SK-N-SH (cell line): ENCODE measurements around the gene HOMER2. TPM values are rescaled to one million over a fixed set of nuclear protein-coding genes. Genes with fewer than 3 reads are reported as not detected.

Source experiments
- CTCF ChIA-PET: fragments of 300-600, 350-600 bp; formaldehyde crosslinking; extraction: SDS; loops from one replicate; lab custom pipeline; 2021; lab: Yijun Ruan, JAX
- POLR2A ChIA-PET: fragments of 350-600 bp; sonication (Branson Sonifier 250); formaldehyde crosslinking; extraction: SDS; loops from one replicate; lab custom pipeline; 2020; ENCODE audit warnings: antibody characterized with exemption, inconsistent platforms; lab: Yijun Ruan, JAX
- DNase-seq: peaks from one replicate; pipeline ENCODE4 v3.0.0; 2012
- H2AFZ ChIP-seq: fragments of 200-600 bp; sonication (generic); 2 replicates; pipeline ENCODE4 v1.8.1; 2016; ENCODE audit warnings: antibody characterized with exemption, mild to moderate bottlenecking, low read depth
- H3F3A ChIP-seq: fragments of 200-600 bp; sonication (generic); replicated peaks from 2 replicates; pipeline ENCODE3; 2016; ENCODE audit warnings: antibody characterized with exemption, mild to moderate bottlenecking; ENCODE audit not compliant: insufficient read depth
- H3K27ac ChIP-seq, 2 experiments: fragments of 200-500 bp in 1 of 2; fragments of 200-600 bp in 1 of 2; sonication (Bioruptor generic) in 1 of 2; sonication (generic), shearing (Covaris generic) in 1 of 2; 2 replicates each; pipeline versions ENCODE4 v1.5.1 to v1.6.1; 2014 to 2016; ENCODE audit warnings: low read depth in 2 of 2, inconsistent platforms in 1 of 2, low read length in 1 of 2, mild to moderate bottlenecking in 1 of 2, mixed read lengths in 1 of 2
- H3K27me3 ChIP-seq: fragments of 200-600 bp; sonication (generic), shearing (Covaris generic); 2 replicates; pipeline ENCODE4 v1.6.1; 2016; ENCODE audit warnings: mixed run types; ENCODE audit not compliant: insufficient read depth
- H3K36me3 ChIP-seq, 2 experiments: fragments of 200-500 bp in 1 of 2; fragments of 200-600 bp in 1 of 2; sonication (Bioruptor generic) in 1 of 2; sonication (generic) in 1 of 2; replicated peaks in 1 of 2; 2 replicates each; pipeline versions ENCODE3 to v1.5.1; 2014 to 2016; ENCODE audit warnings: low read length in 1 of 2, mild to moderate bottlenecking in 1 of 2; ENCODE audit not compliant: insufficient read depth in 2 of 2, control insufficient read depth in 1 of 2
- H3K4me1 ChIP-seq, 2 experiments: fragments of 200-500 bp in 1 of 2; fragments of 200-600 bp in 1 of 2; sonication (Bioruptor generic) in 1 of 2; sonication (generic), shearing (Covaris generic) in 1 of 2; 2 replicates each; pipeline versions ENCODE4 v1.5.1 to v1.6.1; 2014 to 2016; ENCODE audit warnings: low read depth in 1 of 2, low read length in 1 of 2, mixed run types in 1 of 2; ENCODE audit not compliant: insufficient read depth in 2 of 2, control insufficient read depth in 1 of 2
- H3K4me2 ChIP-seq: fragments of 200-600 bp; sonication (generic), shearing (Covaris generic); 2 replicates; pipeline ENCODE4 v1.6.1; 2017; ENCODE audit warnings: mixed run types
- H3K4me3 ChIP-seq, 2 experiments: fragments of 200-500 bp in 1 of 2; fragments of 200-600 bp in 1 of 2; sonication (Bioruptor generic) in 1 of 2; sonication (generic), shearing (Covaris generic) in 1 of 2; 2 replicates each; pipeline versions ENCODE4 v1.5.1 to v1.8.1; 2014 to 2016; ENCODE audit warnings: low read depth in 2 of 2, inconsistent platforms in 1 of 2, low read length in 1 of 2, mild to moderate bottlenecking in 1 of 2, mixed read lengths in 1 of 2, moderate library complexity in 1 of 2
- H3K79me2 ChIP-seq: fragments of 200-600 bp; sonication (generic); 2 replicates; pipeline ENCODE4 v1.8.1; 2017; ENCODE audit warnings: mild to moderate bottlenecking; ENCODE audit not compliant: insufficient read depth
- H3K9ac ChIP-seq: fragments of 200-600 bp; sonication (generic); 2 replicates; pipeline ENCODE4 v1.6.1; 2017; ENCODE audit warnings: mixed run types
- H3K9me2 ChIP-seq: fragments of 200-600 bp; sonication (generic); 2 replicates; pipeline ENCODE4 v1.6.1; 2017; ENCODE audit warnings: mixed run types
- H3K9me3 ChIP-seq: fragments of 200-600 bp; sonication (generic); 2 replicates; pipeline ENCODE4 v1.6.1; 2017; ENCODE audit warnings: mixed run types, mild to moderate bottlenecking, moderate library complexity
- H4K20me1 ChIP-seq: fragments of 200-600 bp; sonication (generic); 2 replicates; pipeline ENCODE4 v1.6.1; 2017; ENCODE audit warnings: mild to moderate bottlenecking, mixed run types; ENCODE audit not compliant: insufficient read depth
- CHD2 ChIP-seq: fragments of 150-350 bp; IDR thresholded peaks from 2 replicates; pipeline ENCODE4 v1.6.1; 2018; ENCODE audit warnings: low read length; ENCODE audit not compliant: partially characterized antibody
- EP300 ChIP-seq, 2 experiments: IDR thresholded peaks; 2 replicates each; pipeline versions ENCODE4 v1.4.0 to v1.6.1; 2012; ENCODE audit warnings: borderline replicate concordance in 1 of 2, low read depth in 1 of 2, low read length in 1 of 2
- FOXJ3 ChIP-seq: sonication (generic); formaldehyde crosslinking; IDR thresholded peaks from 2 replicates; pipeline ENCODE4 v1.5.1; 2020; ENCODE audit warnings: mild to moderate bottlenecking, missing genetic modification reagents
- FOXM1 ChIP-seq: IDR thresholded peaks from 2 replicates; pipeline ENCODE4 v1.4.0; 2012; ENCODE audit warnings: low read depth, mild to moderate bottlenecking
- GABPA ChIP-seq: IDR thresholded peaks from 2 replicates; pipeline ENCODE4 v1.4.0; 2012; ENCODE audit warnings: low read depth, mild to moderate bottlenecking
- GATA2 ChIP-seq: sonication (generic); formaldehyde crosslinking; IDR thresholded peaks from 2 replicates; pipeline ENCODE4 v1.5.0; 2020; ENCODE audit warnings: mild to moderate bottlenecking, missing genetic modification reagents
- MEF2A ChIP-seq: IDR thresholded peaks from 2 replicates; pipeline ENCODE4 v1.4.0; 2012; ENCODE audit warnings: low read depth, borderline replicate concordance
- NFIC ChIP-seq: IDR thresholded peaks from 2 replicates; pipeline ENCODE4 v1.4.0; 2012; ENCODE audit warnings: borderline replicate concordance
- RFX5 ChIP-seq: IDR thresholded peaks from 2 replicates; pipeline ENCODE4 v1.6.1; 2012; ENCODE audit warnings: mild to moderate bottlenecking, improper control_type of control experiment, low read length
- RXRA ChIP-seq: IDR thresholded peaks from 2 replicates; pipeline ENCODE4 v1.4.0; 2012; ENCODE audit warnings: low read depth, mild to moderate bottlenecking, borderline replicate concordance
- SMC3 ChIP-seq: IDR thresholded peaks from 2 replicates; pipeline ENCODE4 v1.6.1; 2012; ENCODE audit warnings: low read depth, low read length, improper control_type of control experiment
- TCF12 ChIP-seq: IDR thresholded peaks from 2 replicates; pipeline ENCODE4 v1.4.0; 2012
- WGBS: methylation state at CpG from one replicate; pipeline ENCODE4 v1.1.6; 2017; ENCODE audit warnings: low lambda C conversion rate; 5-methylcytosine and 5-hydroxymethylcytosine counted together
- polyA plus RNA-seq, 3 experiments: library from polyadenylated mRNA; depleted of rRNA; stranded (reverse); fragments of >200 nt; gene quantifications; 2 replicates each; pipeline ENCODE4 v1.2.3, GENCODE V29; 2012
- TF ChIP-seq, protein P1 (sequence below): fragments of 200-600 bp; sonication (generic); IDR thresholded peaks from 2 replicates; pipeline ENCODE4 v1.6.1; 2017; ENCODE audit warnings: antibody characterized with exemption, mild to moderate bottlenecking, moderate library complexity
- TF ChIP-seq, protein P2 (sequence below): fragments of 150-350 bp; IDR thresholded peaks from 2 replicates; pipeline ENCODE4 v1.6.1; 2017; ENCODE audit warnings: antibody characterized with exemption, low read length, low read depth, borderline replicate concordance
- TF ChIP-seq, protein P3 (sequence below): IDR thresholded peaks from 2 replicates; pipeline ENCODE4; 2012
- TF ChIP-seq, protein P4 (sequence below): fragments of 150-350 bp; IDR thresholded peaks from 2 replicates; pipeline ENCODE4 v1.6.1; 2016; ENCODE audit warnings: mild to moderate bottlenecking, low read depth, low read length

HOMER2 gene
- polyA plus RNA-seq, 1 of the 3 experiments (the other 2 are of a cell fraction) = 7.3 TPM

DNA sequence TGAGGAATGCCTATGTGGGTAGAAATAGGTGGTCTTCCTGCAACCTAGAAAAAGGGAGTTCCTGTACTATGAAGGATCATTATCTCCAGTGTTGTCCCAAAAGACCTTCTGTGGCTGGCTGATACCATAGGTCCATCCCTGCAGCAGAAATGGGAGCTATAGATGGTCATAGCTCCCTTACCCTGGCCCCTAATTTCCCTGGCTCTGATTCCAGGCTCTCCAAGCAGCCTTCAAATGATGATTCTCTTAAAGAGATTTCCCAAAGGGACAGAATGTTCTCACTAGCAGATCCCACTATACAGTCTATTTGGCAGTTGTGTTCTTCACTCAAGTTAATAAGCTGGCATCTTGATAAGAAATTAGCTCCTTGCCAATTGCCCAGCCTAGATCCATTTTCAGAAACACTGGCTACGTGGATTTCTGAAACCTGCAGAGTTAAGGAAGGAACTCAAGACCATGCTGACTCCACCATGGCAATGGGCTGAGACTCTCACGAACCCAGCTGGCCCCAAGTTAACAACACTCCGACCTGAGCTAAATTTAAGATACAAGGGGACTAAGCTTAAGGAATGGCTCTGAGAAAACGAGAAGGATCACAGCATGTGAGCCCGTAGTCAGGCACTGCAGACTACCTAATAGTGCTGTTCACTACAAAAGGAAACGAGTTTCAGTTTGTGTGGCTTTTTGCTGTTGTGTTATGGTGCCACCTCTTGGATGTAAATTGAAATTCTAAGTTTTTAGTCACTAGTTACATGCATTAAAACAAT lies 47.6 kb upstream of the HOMER2 start (continued):
- TF ChIP-seq, protein P1, sequence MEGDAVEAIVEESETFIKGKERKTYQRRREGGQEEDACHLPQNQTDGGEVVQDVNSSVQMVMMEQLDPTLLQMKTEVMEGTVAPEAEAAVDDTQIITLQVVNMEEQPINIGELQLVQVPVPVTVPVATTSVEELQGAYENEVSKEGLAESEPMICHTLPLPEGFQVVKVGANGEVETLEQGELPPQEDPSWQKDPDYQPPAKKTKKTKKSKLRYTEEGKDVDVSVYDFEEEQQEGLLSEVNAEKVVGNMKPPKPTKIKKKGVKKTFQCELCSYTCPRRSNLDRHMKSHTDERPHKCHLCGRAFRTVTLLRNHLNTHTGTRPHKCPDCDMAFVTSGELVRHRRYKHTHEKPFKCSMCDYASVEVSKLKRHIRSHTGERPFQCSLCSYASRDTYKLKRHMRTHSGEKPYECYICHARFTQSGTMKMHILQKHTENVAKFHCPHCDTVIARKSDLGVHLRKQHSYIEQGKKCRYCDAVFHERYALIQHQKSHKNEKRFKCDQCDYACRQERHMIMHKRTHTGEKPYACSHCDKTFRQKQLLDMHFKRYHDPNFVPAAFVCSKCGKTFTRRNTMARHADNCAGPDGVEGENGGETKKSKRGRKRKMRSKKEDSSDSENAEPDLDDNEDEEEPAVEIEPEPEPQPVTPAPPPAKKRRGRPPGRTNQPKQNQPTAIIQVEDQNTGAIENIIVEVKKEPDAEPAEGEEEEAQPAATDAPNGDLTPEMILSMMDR = peak; percentile 70
- TF ChIP-seq RXRA (no peak), RFX5 (no peak), SMC3 (peak; percentile 66), MEF2A (no peak), GATA2 (CRISPR knock-in tag) (no peak), FOXJ3 (CRISPR knock-in tag) (no peak), FOXM1 (no peak), TCF12 (no peak), GABPA (no peak)
- TF ChIP-seq, protein P2, sequence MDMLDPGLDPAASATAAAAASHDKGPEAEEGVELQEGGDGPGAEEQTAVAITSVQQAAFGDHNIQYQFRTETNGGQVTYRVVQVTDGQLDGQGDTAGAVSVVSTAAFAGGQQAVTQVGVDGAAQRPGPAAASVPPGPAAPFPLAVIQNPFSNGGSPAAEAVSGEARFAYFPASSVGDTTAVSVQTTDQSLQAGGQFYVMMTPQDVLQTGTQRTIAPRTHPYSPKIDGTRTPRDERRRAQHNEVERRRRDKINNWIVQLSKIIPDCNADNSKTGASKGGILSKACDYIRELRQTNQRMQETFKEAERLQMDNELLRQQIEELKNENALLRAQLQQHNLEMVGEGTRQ = no peak
- TF ChIP-seq, protein P3, sequence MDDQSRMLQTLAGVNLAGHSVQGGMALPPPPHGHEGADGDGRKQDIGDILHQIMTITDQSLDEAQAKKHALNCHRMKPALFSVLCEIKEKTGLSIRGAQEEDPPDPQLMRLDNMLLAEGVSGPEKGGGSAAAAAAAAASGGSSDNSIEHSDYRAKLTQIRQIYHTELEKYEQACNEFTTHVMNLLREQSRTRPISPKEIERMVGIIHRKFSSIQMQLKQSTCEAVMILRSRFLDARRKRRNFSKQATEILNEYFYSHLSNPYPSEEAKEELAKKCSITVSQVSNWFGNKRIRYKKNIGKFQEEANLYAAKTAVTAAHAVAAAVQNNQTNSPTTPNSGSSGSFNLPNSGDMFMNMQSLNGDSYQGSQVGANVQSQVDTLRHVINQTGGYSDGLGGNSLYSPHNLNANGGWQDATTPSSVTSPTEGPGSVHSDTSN = no peak
- TF ChIP-seq, protein P4, sequence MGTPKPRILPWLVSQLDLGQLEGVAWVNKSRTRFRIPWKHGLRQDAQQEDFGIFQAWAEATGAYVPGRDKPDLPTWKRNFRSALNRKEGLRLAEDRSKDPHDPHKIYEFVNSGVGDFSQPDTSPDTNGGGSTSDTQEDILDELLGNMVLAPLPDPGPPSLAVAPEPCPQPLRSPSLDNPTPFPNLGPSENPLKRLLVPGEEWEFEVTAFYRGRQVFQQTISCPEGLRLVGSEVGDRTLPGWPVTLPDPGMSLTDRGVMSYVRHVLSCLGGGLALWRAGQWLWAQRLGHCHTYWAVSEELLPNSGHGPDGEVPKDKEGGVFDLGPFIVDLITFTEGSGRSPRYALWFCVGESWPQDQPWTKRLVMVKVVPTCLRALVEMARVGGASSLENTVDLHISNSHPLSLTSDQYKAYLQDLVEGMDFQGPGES = no peak

DNA sequence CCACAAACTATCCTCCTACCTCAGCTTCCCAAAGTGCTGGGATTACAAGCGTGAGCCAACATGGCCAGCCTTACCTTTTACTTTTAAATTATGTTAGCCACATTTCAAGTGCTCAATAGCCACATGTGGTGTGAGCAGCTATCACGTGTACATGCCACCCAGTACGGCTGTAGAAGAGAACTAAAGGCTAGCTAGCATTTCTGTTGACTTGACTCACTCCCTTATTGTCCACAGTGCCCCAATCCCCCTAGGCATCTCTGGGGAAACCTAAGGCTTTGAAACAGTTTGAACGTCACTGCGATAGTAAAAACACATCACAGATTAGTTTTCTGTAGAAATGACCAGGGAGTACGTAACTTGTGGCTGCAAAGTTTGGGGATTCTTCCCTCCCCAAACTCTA lies 46.9 kb upstream of the HOMER2 start:
- DNase-seq = no peak
- Histone ChIP-seq H3K4me2 (no peak overlapping the region), H3K9ac (no peak overlapping the region), H3K4me3 (no peak overlapping the region), H3K36me3 (peaks cover 0 to 3% of the 10 kb centered on the region in 2 experiments), H3K27me3 (no peaks in the 10 kb centered on the region), H3K9me2 (no peaks in the 10 kb centered on the region), H4K20me1 (no peaks in the 10 kb centered on the region), H3K9me3 (no peaks in the 10 kb centered on the region), H3K4me1 (peaks cover 0 to 8% of the 10 kb centered on the region in 2 experiments; a peak in 1 of 4 replicates), H3K79me2 (no peaks in the 10 kb centered on the region), H3F3A (peaks cover 2% of the 10 kb centered on the region), H2AFZ (no peak overlapping the region), H3K27ac (no peak overlapping the region)
- ChIA-PET POLR2A (interaction anchor here (0.6 kb wide), 1 partner anchor 431 kb away, joined by 3 read pairs; no protein-coding TSS in a partner anchor), CTCF (interaction anchor here (0.5 to 3.9 kb wide), 15 partner anchors 11 to 459 kb away, joined by 3 to 64 read pairs (median 4); partner anchors contain the start of genes C15orf40, RAMAC, RPS17 and WHAMM)
- 89% methylated on average over 6 of the region's 6 CpGs for WGBS
- TF ChIP-seq NFIC = no peak
- no peak for TF ChIP-seq CHD2
- no peak for TF ChIP-seq RFX5
- TF ChIP-seq, protein P1 = no peak
- no peak for TF ChIP-seq FOXJ3 (CRISPR knock-in tag)
- no peak for TF ChIP-seq EP300 (IDR thresholded peaks at IDR 0.05; ENCODE audit: borderline replicate concordance in 1 of 2, low read depth in 1 of 2, low read length in 1 of 2)
